ES-I3 (cell line): ENCODE data around the gene BOLA3.
"Not testable (repeated sequence)": the region's sequence is repeated elsewhere in the genome, so short reads cannot be mapped to it uniquely, and the experiment has no call there.

Experiments
- H3K36me3 ChIP-seq: 2 replicates; pipeline ENCODE4 v1.6.1; 2013; ENCODE audit warnings: mild to moderate bottlenecking, low read length, control low read depth, moderate library complexity; ENCODE audit not compliant: insufficient read depth
- H3K4me1 ChIP-seq: 2 replicates; pipeline ENCODE4 v1.6.1; 2013; ENCODE audit warnings: mild to moderate bottlenecking, control low read depth, low read length; ENCODE audit not compliant: insufficient read depth
- H3K9ac ChIP-seq: 2 replicates; pipeline ENCODE4 v1.6.1; 2013; ENCODE audit warnings: low read depth, mild to moderate bottlenecking, low read length, moderate library complexity
- H3K9me3 ChIP-seq: 2 replicates; pipeline ENCODE4 v1.6.1; 2013; ENCODE audit warnings: mild to moderate bottlenecking, low read length, moderate library complexity; ENCODE audit not compliant: control insufficient read depth, insufficient read depth

Gene BOLA3

DNA sequence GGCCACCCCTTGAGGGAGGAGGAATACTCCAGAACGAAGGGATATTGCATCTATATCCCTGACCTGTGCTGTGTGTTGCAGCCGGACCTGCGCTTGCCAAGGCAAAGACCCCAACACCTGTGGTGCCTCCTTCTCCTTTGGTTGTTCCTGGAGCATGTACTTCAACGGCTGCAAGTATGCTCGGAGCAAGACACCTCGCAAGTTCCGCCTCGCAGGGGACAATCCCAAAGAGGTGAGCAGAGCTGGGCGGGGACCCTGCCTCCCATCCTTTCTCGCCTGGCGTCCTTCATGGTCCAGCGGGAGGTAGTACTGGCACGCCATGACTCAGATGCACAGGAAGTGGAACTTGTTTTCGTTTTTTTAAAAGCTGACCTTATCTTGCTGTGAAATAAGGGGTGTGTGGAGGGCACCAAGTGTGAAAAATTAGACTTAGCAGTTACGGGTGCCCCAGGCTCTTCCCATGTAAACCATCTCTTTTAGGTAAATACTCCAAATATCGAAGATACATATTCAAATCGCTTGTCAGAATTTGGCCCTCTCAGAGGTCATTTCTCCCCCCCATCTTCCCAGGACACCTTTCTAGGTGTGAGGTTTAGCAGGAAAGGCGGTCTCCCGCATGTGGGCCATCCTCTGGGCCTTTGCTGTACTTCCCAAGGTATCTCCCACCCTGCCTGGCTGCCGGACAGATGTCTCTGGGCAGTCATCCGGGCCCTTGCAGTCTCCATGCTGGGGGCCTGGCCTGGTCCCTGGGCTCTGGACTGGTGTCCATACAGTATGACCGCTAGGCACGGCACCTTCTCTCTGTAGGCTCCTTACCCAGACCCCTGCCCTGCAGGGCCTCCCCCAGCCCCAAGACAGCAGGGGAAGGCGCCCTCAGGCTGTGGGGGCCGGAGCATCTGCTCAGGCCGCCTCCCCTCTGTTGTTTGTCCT, 57.6 kb downstream of the BOLA3 start:
- Histone ChIP-seq H3K9me3 (no peaks in the 10 kb centered on the region), H3K4me1 (peaks cover 9% of the 10 kb centered on the region; the same call in 1 of the 2 replicates), H3K9ac (no peak overlapping the region), H3K36me3 (no peaks in the 10 kb centered on the region; the same call in 1 of the 2 replicates)

- not testable (repeated sequence) for H3K9ac ChIP-seq, H3K9me3 ChIP-seq, H3K36me3 ChIP-seq
These were observed 59.0 kb downstream of the BOLA3 start for GRCh38 chr2:74088676-74089075.

GRCh38 chr2:74087696-74088095, 60.0 kb downstream of the BOLA3 start:
- Histone ChIP-seq H3K4me1 (peaks cover 9% of the 10 kb centered on the region; the same call in 1 of the 2 replicates), H3K36me3 (no peaks in the 10 kb centered on the region; the same call in 1 of the 2 replicates), H3K9me3 (no peaks in the 10 kb centered on the region), H3K9ac (no peak overlapping the region)

More at GRCh38 chr2:74088676-74089075, 59.0 kb downstream of the BOLA3 start:
- not testable (repeated sequence) for H3K4me1 ChIP-seq

GRCh38 chr2:74086021-74086420, 61.7 kb downstream of the BOLA3 start:
- peaks cover 9% of the 10 kb centered on the region; the same call in 1 of the 2 replicates for H3K4me1 ChIP-seq
- H3K9me3 ChIP-seq = no peaks in the 10 kb centered on the region
- no peak overlapping the region for H3K9ac ChIP-seq
- no peaks in the 10 kb centered on the region; the same call in 1 of the 2 replicates for H3K36me3 ChIP-seq
